Sigmoid colon (tissue), 4 donors: ENCODE measurements around the gene PLXDC1.

Experiments
- EP300 ChIP-seq, 4 donors: sonication (generic); formaldehyde crosslinking; IDR thresholded peaks; one replicate each; pipeline ENCODE4 v1.6.1; 2017; ENCODE audit warnings: antibody characterized with exemption in 4 of 4
- POLR2A ChIP-seq, 2 donors: fragments of 450-650 bp; IDR thresholded peaks; one replicate each; pipeline ENCODE4 v1.6.1; 2016; ENCODE audit warnings: antibody characterized with exemption in 2 of 2, mild to moderate bottlenecking in 2 of 2, moderate library complexity in 2 of 2
- POLR2AphosphoS5 ChIP-seq, 4 donors: sonication (generic); formaldehyde crosslinking; IDR thresholded peaks; one replicate each; pipeline ENCODE4 v1.6.1; 2017; ENCODE audit warnings: antibody characterized with exemption in 4 of 4
- TF ChIP-seq, protein P1 (sequence below), 4 experiments: fragments of 450-650 bp in 3 of 4; fragments of 200-600 bp in 1 of 4; IDR thresholded peaks; one replicate each; pipeline ENCODE4 v1.5.1; 2016 to 2019; ENCODE audit warnings: antibody characterized with exemption in 4 of 4, mild to moderate bottlenecking in 3 of 4, moderate library complexity in 2 of 4

- TF ChIP-seq POLR2AphosphoS5 (IDR thresholded peaks at IDR 0.05) (no peak), EP300 (IDR thresholded peaks at IDR 0.05) (no peak), POLR2A (IDR thresholded peaks at IDR 0.05) (no peak)
- TF ChIP-seq, protein P1, sequence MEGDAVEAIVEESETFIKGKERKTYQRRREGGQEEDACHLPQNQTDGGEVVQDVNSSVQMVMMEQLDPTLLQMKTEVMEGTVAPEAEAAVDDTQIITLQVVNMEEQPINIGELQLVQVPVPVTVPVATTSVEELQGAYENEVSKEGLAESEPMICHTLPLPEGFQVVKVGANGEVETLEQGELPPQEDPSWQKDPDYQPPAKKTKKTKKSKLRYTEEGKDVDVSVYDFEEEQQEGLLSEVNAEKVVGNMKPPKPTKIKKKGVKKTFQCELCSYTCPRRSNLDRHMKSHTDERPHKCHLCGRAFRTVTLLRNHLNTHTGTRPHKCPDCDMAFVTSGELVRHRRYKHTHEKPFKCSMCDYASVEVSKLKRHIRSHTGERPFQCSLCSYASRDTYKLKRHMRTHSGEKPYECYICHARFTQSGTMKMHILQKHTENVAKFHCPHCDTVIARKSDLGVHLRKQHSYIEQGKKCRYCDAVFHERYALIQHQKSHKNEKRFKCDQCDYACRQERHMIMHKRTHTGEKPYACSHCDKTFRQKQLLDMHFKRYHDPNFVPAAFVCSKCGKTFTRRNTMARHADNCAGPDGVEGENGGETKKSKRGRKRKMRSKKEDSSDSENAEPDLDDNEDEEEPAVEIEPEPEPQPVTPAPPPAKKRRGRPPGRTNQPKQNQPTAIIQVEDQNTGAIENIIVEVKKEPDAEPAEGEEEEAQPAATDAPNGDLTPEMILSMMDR (IDR thresholded peaks at IDR 0.05), result no peak
Measured at GRCh38 chr17:39134878-39135277, 16.6 kb downstream of the PLXDC1 start.
